Mucosa of rectum (tissue), 2 donors: ENCODE data around the gene RASSF3.

ENCODE experiments used
- H3K27ac ChIP-seq, 2 donors: one replicate each; pipeline ENCODE4 v1.7.0; 2013; ENCODE audit warnings: inconsistent platforms in 2 of 2, low read depth in 2 of 2, low read length in 2 of 2
- H3K27me3 ChIP-seq, 2 donors: one replicate each; pipeline ENCODE4 v1.7.0; 2013; ENCODE audit warnings: low read length in 2 of 2; ENCODE audit not compliant: control insufficient read depth in 2 of 2, insufficient read depth in 2 of 2
- H3K36me3 ChIP-seq, 2 donors: one replicate each; pipeline ENCODE4 v1.7.0; 2013; ENCODE audit warnings: low read length in 2 of 2; ENCODE audit not compliant: control insufficient read depth in 2 of 2, insufficient read depth in 2 of 2
- H3K4me1 ChIP-seq, 2 donors: one replicate each; pipeline ENCODE4 v1.7.0; 2013; ENCODE audit warnings: low read length in 2 of 2, mild to moderate bottlenecking in 1 of 2; ENCODE audit not compliant: control insufficient read depth in 2 of 2, insufficient read depth in 2 of 2
- H3K4me3 ChIP-seq, 2 donors: one replicate each; pipeline ENCODE4 v1.7.0; 2013; ENCODE audit warnings: low read length in 2 of 2
- H3K9ac ChIP-seq, 2 donors: one replicate each; pipeline ENCODE4 v1.7.0; 2013; ENCODE audit warnings: low read length in 2 of 2, low read depth in 1 of 2, mild to moderate bottlenecking in 1 of 2
- H3K9me3 ChIP-seq, 2 donors: one replicate each; pipeline ENCODE4 v1.7.0; 2013; ENCODE audit warnings: low read length in 2 of 2; ENCODE audit not compliant: control insufficient read depth in 2 of 2
- donor health status: healthy.
- donor health status: Normal muscosa, but diverticular disease.

The RASSF3 gene

GRCh38 chr12:64716371-64716770, 106.1 kb downstream of the RASSF3 start:
- H3K36me3 ChIP-seq, result peaks cover 26 to 28% of the 10 kb centered on the region in 2 donors
- no peaks in the 10 kb centered on the region for H3K27me3 ChIP-seq
- H3K9me3 ChIP-seq, result no peaks in the 10 kb centered on the region
- H3K27ac ChIP-seq, result no peak overlapping the region
- H3K4me3 ChIP-seq, result no peak overlapping the region
- H3K9ac ChIP-seq, result no peak overlapping the region
- H3K4me1 ChIP-seq, result peaks cover 0 to 4% of the 10 kb centered on the region in 2 donors

GRCh38 chr12:64716839-64717455, 106.7 kb downstream of the RASSF3 start:
- H3K4me3 ChIP-seq, result no peak overlapping the region
- peaks cover 31 to 34% of the 10 kb centered on the region in 2 donors for H3K36me3 ChIP-seq
- H3K9ac ChIP-seq, result no peak overlapping the region
- no peaks in the 10 kb centered on the region for H3K27me3 ChIP-seq
- H3K4me1 ChIP-seq, result peaks cover 0 to 4% of the 10 kb centered on the region in 2 donors
- H3K27ac ChIP-seq, result no peak overlapping the region
- no peaks in the 10 kb centered on the region for H3K9me3 ChIP-seq

GRCh38 chr12:64718649-64719048, 108.4 kb downstream of the RASSF3 start:
- H3K4me1 ChIP-seq, result peaks cover 0 to 4% of the 10 kb centered on the region in 2 donors

GRCh38 chr12:64720884-64721283, 110.6 kb downstream of the RASSF3 start:
- Histone ChIP-seq H3K27me3 (no peaks in the 10 kb centered on the region), H3K36me3 (peaks cover 33 to 43% of the 10 kb centered on the region in 2 donors), H3K4me1 (peaks cover 0 to 4% of the 10 kb centered on the region in 2 donors), H3K27ac (no peak overlapping the region), H3K9me3 (no peaks in the 10 kb centered on the region), H3K4me3 (no peak overlapping the region), H3K9ac (no peak overlapping the region)

More at GRCh38 chr12:64718649-64719048, 108.4 kb downstream of the RASSF3 start:
- Histone ChIP-seq H3K27ac (no peak overlapping the region), H3K36me3 (peaks cover 38 to 46% of the 10 kb centered on the region in 2 donors), H3K9ac (no peak overlapping the region), H3K4me3 (no peak overlapping the region), H3K9me3 (no peaks in the 10 kb centered on the region), H3K27me3 (no peaks in the 10 kb centered on the region)

- no peak overlapping the region for H3K9ac ChIP-seq
- H3K36me3 ChIP-seq, result peaks cover 23 to 39% of the 10 kb centered on the region in 2 donors
Measured at GRCh38 chr12:64722835-64723234, 112.5 kb downstream of the RASSF3 start.

GRCh38 chr12:64723630-64724029, 113.3 kb downstream of the RASSF3 start:
- peaks cover 23 to 39% of the 10 kb centered on the region in 2 donors for H3K36me3 ChIP-seq
- no peaks in the 10 kb centered on the region for H3K9me3 ChIP-seq
- no peak overlapping the region for H3K27ac ChIP-seq
- no peak overlapping the region for H3K4me3 ChIP-seq
- no peaks in the 10 kb centered on the region for H3K4me1 ChIP-seq
- no peak overlapping the region for H3K9ac ChIP-seq
- no peaks in the 10 kb centered on the region for H3K27me3 ChIP-seq

More at GRCh38 chr12:64722835-64723234, 112.5 kb downstream of the RASSF3 start:
- Histone ChIP-seq H3K4me1 (peaks cover 0 to 4% of the 10 kb centered on the region in 2 donors), H3K9me3 (no peaks in the 10 kb centered on the region), H3K4me3 (no peak overlapping the region), H3K27me3 (no peaks in the 10 kb centered on the region), H3K27ac (no peak overlapping the region)

GRCh38 chr12:64724201-64724745, 114.0 kb downstream of the RASSF3 start:
- Histone ChIP-seq H3K4me3 (no peak overlapping the region), H3K36me3 (peaks cover 23 to 39% of the 10 kb centered on the region in 2 donors), H3K27me3 (no peaks in the 10 kb centered on the region), H3K9ac (no peak overlapping the region), H3K27ac (no peak overlapping the region), H3K9me3 (no peaks in the 10 kb centered on the region), H3K4me1 (no peaks in the 10 kb centered on the region)

GRCh38 chr12:64729909-64730587, 119.8 kb downstream of the RASSF3 start:
- H3K4me1 ChIP-seq, result no peaks in the 10 kb centered on the region
- H3K4me3 ChIP-seq, result no peak overlapping the region
- peak overlapping the region in 1 of 2 donors; percentile 43 for H3K27ac ChIP-seq
- H3K9me3 ChIP-seq, result no peaks in the 10 kb centered on the region
- H3K36me3 ChIP-seq, result peaks cover 16 to 17% of the 10 kb centered on the region in 2 donors
- H3K27me3 ChIP-seq, result no peaks in the 10 kb centered on the region
- no peak overlapping the region for H3K9ac ChIP-seq

- Histone ChIP-seq H3K9ac (no peak overlapping the region), H3K4me1 (no peaks in the 10 kb centered on the region)
Measured at GRCh38 chr12:64730588-64730969, 120.3 kb downstream of the RASSF3 start.

GRCh38 chr12:64731683-64732082, 121.4 kb downstream of the RASSF3 start:
- no peak overlapping the region for H3K9ac ChIP-seq
- H3K36me3 ChIP-seq, result peaks cover 21 to 31% of the 10 kb centered on the region in 2 donors

More at GRCh38 chr12:64730588-64730969, 120.3 kb downstream of the RASSF3 start:
- no peak overlapping the region for H3K4me3 ChIP-seq
- H3K9me3 ChIP-seq, result no peaks in the 10 kb centered on the region
- H3K27me3 ChIP-seq, result no peaks in the 10 kb centered on the region
- peaks cover 16 to 22% of the 10 kb centered on the region in 2 donors for H3K36me3 ChIP-seq
- peak overlapping the region in 1 of 2 donors; percentile 43 for H3K27ac ChIP-seq

More at GRCh38 chr12:64731683-64732082, 121.4 kb downstream of the RASSF3 start:
- no peak overlapping the region for H3K4me3 ChIP-seq
- H3K4me1 ChIP-seq, result no peaks in the 10 kb centered on the region
- H3K9me3 ChIP-seq, result no peaks in the 10 kb centered on the region
- no peak overlapping the region for H3K27ac ChIP-seq
- no peaks in the 10 kb centered on the region for H3K27me3 ChIP-seq
